ENCODE data around the gene RCAN3.
"Not testable (repeated sequence)": the region's sequence is repeated elsewhere in the genome, so short reads cannot be mapped to it uniquely, and the experiment has no call there.

Gene RCAN3

GRCh38 chr1:24502709-24503058, at the start of gene RCAN3:
Gene RCAN3 (plus strand): TSS chr1:24502836. CDS start chr1:24514373, 11,537 bp downstream.
- no peak for FAIRE-seq

- FAIRE-seq = no peak
These were observed 49.6 kb upstream of the RCAN3 start for GRCh38 chr1:24452922-24453485.

DNA sequence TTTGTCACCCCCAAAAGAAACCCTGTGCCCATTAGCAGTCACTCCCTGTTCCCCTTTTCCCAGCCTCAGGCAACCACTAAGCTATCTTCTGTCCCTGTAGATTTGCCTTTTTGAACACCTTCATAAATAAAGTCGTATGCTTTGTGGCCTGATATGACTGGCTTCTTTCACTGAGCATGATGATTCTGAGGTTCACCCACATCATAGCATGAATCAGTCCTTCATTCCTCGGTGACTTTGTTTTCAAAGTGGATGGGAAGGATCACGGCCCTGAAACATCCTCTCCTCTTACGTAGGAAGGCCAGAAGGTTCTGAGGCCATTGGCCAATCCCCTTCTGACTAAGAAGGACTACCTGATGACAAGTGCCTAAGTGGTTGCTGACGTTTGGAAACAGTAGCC, 48.0 kb upstream of the RCAN3 start:
- no peak for FAIRE-seq

DNA sequence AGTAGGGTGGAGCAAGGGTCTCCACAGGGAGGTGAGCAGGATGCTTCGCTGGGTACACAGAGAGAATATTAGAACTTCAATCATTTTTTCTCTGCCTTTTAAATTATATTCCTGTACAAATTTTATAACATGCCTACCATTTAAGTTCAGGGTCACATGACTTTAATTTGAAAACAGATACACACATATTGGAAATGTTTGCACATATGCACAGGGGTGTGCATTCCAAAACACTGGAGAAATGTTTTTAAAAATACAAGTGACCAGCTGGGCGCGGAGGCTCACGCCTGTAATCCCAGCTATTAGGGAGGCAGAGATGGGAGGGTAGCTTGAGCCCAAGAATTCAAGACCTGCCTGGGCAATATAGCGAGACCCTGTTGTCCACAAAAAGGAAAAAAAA, 47.4 kb upstream of the RCAN3 start:
- no peak for FAIRE-seq

GRCh38 chr1:24457866-24458265, 44.8 kb upstream of the RCAN3 start:
- no peak for FAIRE-seq

GRCh38 chr1:24459551-24460266, 42.9 kb upstream of the RCAN3 start:
- FAIRE-seq = no peak

- not testable (repeated sequence) for FAIRE-seq
These were observed 40.5 kb upstream of the RCAN3 start for GRCh38 chr1:24462128-24462527.

- FAIRE-seq = no peak
These were observed 38.6 kb upstream of the RCAN3 start for GRCh38 chr1:24463776-24464735.

GRCh38 chr1:24465099-24465498, 37.5 kb upstream of the RCAN3 start:
- no peak for FAIRE-seq

- no peak for FAIRE-seq
These were observed 37.0 kb upstream of the RCAN3 start for GRCh38 chr1:24465638-24466037.

- FAIRE-seq = no peak
These were observed 33.8 kb upstream of the RCAN3 start for GRCh38 chr1:24468685-24469316.

GRCh38 chr1:24470592-24470991, 32.0 kb upstream of the RCAN3 start:
- no peak for FAIRE-seq

DNA sequence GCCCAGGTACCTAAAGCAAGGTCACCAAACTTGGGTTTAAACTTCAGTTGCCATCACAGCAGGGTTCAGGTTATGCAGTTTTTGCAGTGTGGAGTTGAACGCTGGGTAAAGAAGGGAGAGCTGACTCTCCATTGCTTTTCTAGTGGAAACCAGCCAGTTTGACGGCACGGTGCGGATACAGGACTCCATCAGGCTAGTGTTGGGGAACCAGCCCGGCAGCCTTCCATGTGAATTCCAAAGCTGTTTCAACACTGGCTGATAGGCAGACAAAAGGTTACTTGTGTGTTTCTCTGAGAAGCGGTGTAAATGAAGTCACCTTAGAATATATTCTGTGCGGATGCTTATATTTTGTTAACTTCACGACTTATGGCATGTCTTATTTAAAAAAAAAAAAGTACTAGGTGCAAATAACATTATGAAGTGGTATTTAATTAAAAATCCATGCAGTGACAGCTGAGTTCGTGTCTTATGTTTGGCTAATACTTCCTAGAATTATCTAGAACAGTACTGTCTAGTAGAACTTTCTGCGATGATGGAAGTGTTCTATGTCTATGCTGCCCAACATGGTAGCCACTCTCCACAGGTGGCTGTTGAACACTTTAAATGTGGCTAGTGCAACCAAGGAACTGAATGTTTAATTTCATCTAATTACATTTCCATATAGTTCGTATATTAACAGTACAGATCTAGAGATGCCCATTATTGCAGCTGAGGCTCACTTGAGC, 29.9 kb upstream of the RCAN3 start:
- no peak for FAIRE-seq

DNA sequence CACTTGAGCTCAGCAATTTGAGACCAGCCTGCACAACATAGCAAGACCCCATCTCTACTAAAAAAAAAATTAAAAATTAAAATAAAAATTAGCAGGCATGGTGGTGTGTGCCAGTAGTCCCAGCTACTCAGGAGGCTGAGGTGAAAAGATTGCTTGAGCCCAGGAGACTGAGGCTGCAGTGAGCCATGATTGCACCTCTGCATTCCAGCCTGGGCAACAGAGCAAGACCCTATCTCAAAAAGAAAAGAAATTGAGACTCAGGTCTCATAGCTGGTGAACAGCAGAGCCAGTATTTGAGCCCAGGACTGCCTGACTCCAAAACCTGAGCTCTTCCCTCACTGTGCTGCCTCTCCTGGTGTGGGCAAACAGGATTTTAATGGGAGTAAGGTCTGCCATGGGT, 28.4 kb upstream of the RCAN3 start:
- FAIRE-seq = no peak

- no peak for FAIRE-seq
These were observed 26.9 kb upstream of the RCAN3 start for GRCh38 chr1:24475700-24476099.

GRCh38 chr1:24476571-24476970, 26.1 kb upstream of the RCAN3 start:
- FAIRE-seq = no peak

GRCh38 chr1:24477309-24477708, 25.3 kb upstream of the RCAN3 start:
- FAIRE-seq = no peak

DNA sequence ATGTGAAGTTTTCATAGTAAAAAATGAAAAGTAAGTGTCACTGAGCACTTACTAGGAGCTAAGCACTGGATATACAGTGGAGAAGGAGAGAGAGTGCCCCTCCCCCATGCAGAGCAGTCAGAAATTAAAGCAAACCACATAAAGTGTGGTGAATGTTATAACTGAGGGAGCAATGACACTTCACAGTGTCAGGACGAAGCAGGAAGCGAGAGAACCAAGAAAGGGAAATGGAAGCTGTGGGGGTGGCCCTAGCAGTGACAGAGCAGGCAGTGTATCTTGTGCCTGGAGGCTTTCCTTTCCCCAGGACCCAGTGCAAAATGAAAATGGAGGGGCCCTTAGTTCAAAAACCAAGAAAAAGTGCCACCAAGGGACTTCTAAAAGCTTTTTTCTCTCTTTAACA, 21.5 kb upstream of the RCAN3 start:
- no peak for FAIRE-seq

DNA sequence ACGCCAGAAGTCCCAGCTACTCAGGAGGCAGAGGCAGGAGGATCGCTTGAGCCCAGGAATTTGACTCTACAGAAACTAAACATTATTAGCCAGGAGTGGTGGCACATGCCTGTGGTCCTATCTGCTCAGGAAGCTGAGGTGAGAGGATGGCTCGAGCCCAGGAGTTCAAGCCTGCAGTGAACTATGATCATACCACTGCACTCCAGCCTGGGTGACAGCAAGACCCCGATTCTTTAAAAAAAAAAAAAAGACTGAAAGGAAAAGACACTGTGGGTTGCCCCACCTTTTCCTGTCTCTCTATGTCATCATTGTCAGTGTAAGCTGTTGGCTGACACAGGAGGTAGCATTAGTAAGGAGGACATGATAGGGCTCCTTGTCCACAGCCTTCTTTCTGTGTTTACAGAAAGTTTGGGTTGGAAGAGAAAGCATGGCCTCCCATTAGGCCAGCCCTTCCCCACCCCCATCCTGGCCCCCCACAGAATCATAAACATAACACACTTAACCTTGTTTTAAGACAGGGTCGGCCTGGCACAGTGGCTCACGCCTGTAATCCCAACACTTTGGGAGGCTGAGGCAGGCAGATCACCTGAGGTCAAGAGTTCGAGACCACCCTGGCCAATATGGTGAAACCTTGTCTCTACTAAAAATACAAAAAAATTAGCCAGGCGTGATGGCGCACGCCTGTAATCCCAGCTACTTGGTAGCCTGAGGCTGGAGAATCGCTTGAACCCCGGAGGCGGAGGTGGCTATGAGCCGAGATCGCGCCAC, 20.6 kb upstream of the RCAN3 start:
- FAIRE-seq = no peak

- no peak for FAIRE-seq
These were observed 19.2 kb upstream of the RCAN3 start for GRCh38 chr1:24483441-24483840.

DNA sequence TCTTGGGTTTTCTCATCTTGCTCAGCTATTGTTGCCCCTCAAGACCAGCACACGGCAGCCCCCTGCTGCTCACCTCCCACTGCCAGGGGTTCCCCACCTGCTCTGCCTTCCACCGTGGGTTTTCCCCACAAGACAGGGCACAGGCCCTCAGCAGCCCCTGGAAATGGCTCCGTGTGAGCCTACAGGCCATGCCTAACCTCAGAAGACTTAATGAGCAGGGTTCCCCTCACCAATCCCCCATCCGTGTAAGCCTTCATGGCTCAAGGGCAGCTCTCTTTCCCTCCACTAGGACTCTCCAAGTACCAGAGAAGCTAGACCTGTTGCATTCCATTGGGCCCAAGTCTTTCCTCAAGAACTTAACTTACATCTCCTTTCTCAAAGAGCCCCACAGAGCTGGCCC, 18.4 kb upstream of the RCAN3 start:
- FAIRE-seq = no peak

All from islet of Langerhans (tissue), 1 donor.